HEK293 (cell line): ENCODE results near the gene PTPRO.

ENCODE experiments used
- CTCF ChIA-PET: fragments of 350-600 bp; formaldehyde crosslinking; extraction: SDS; loops from one replicate; lab custom pipeline; 2021; ENCODE audit warnings: antibody characterized with exemption; lab: Yijun Ruan, JAX
- POLR2A ChIA-PET: fragments of 300-600 bp; formaldehyde crosslinking; extraction: SDS; loops from one replicate; lab custom pipeline; 2020; ENCODE audit warnings: antibody characterized with exemption, inconsistent platforms; lab: Yijun Ruan, JAX
- H3K27ac ChIP-seq: fragments of 200-500 bp; sonication (Bioruptor generic); 2 replicates; pipeline ENCODE4 v1.5.1; 2014; ENCODE audit warnings: low read depth, low read length, control low read depth, inconsistent platforms; ENCODE audit errors: extremely low read depth
- H3K36me3 ChIP-seq, 2 experiments: fragments of 200-500 bp in 1 of 2; sonication (Bioruptor generic) in 1 of 2; 1 replicate in 1 of 2; 2 replicates in 1 of 2; pipeline ENCODE4 v1.5.1; 2014 to 2017; ENCODE audit warnings: inconsistent platforms in 2 of 2, low read length in 2 of 2; ENCODE audit not compliant: control insufficient read depth in 2 of 2, insufficient read depth in 1 of 2
- H3K4me1 ChIP-seq: fragments of 200-500 bp; sonication (Bioruptor generic); 2 replicates; pipeline ENCODE4 v1.5.1; 2014; ENCODE audit warnings: mild to moderate bottlenecking, low read length, inconsistent platforms; ENCODE audit not compliant: control insufficient read depth, insufficient read depth
- H3K4me3 ChIP-seq: 2 replicates; pipeline ENCODE4 v1.5.1; 2011; ENCODE audit warnings: low read depth, mild to moderate bottlenecking, control low read depth, low read length, moderate library complexity
- H3K9me3 ChIP-seq: fragments of 200-500 bp; sonication (Bioruptor generic); 2 replicates; pipeline ENCODE4 v1.5.1; 2014; ENCODE audit warnings: low read depth, low read length, inconsistent platforms; ENCODE audit not compliant: control insufficient read depth, insufficient read depth
- ATF2 ChIP-seq: fragments of 450-650 bp; formaldehyde crosslinking; IDR thresholded peaks from 2 replicates; pipeline ENCODE4 v1.5.1; 2016; ENCODE audit warnings: missing biosample characterization, missing genetic modification characterization, low read depth
- GLIS1 ChIP-seq: fragments of 450-650 bp; formaldehyde crosslinking; IDR thresholded peaks from 2 replicates; pipeline ENCODE4 v1.5.1; 2016; ENCODE audit warnings: missing biosample characterization, missing genetic modification characterization
- MYNN ChIP-seq: fragments of 450-650 bp; formaldehyde crosslinking; IDR thresholded peaks from 2 replicates; pipeline ENCODE4 v1.5.1; 2016; ENCODE audit warnings: missing biosample characterization, missing genetic modification characterization, borderline replicate concordance
- PRDM10 ChIP-seq: fragments of 450-650 bp; formaldehyde crosslinking; IDR thresholded peaks from 2 replicates; pipeline ENCODE4 v1.5.1; 2016; ENCODE audit warnings: missing biosample characterization, missing genetic modification characterization
- ZNF112 ChIP-seq: fragments of 450-650 bp; formaldehyde crosslinking; IDR thresholded peaks from 2 replicates; pipeline ENCODE4 v1.5.0; 2017; ENCODE audit warnings: missing biosample characterization, missing genetic modification characterization
- ZNF114 ChIP-seq: fragments of 450-650 bp; formaldehyde crosslinking; IDR thresholded peaks from 2 replicates; pipeline ENCODE4 v1.5.0; 2017; ENCODE audit warnings: missing biosample characterization, missing genetic modification characterization
- ZNF132 ChIP-seq: fragments of 450-650 bp; formaldehyde crosslinking; IDR thresholded peaks from 2 replicates; pipeline ENCODE4 v1.5.1; 2017; ENCODE audit warnings: missing biosample characterization, missing genetic modification characterization, borderline replicate concordance
- ZNF140 ChIP-seq: fragments of 450-650 bp; formaldehyde crosslinking; IDR thresholded peaks from 2 replicates; pipeline ENCODE4 v1.5.1; 2016; ENCODE audit warnings: missing biosample characterization, missing genetic modification characterization
- ZNF394 ChIP-seq: fragments of 450-650 bp; formaldehyde crosslinking; IDR thresholded peaks from 2 replicates; pipeline ENCODE4 v1.5.1; 2016; ENCODE audit warnings: missing biosample characterization, missing genetic modification characterization, mild to moderate bottlenecking, moderate library complexity, borderline replicate concordance
- ZNF510 ChIP-seq: fragments of 450-650 bp; formaldehyde crosslinking; IDR thresholded peaks from 2 replicates; pipeline ENCODE4 v1.5.1; 2018; ENCODE audit warnings: mild to moderate bottlenecking, missing genetic modification characterization, missing biosample characterization; ENCODE audit not compliant: insufficient replicate concordance
- ZNF561 ChIP-seq: fragments of 450-650 bp; IDR thresholded peaks from 2 replicates; pipeline ENCODE4 v1.5.1; 2018; ENCODE audit warnings: missing biosample characterization, missing genetic modification characterization, borderline replicate concordance
- ZNF610 ChIP-seq: fragments of 450-650 bp; formaldehyde crosslinking; IDR thresholded peaks from 2 replicates; pipeline ENCODE4 v1.5.1; 2016; ENCODE audit warnings: missing biosample characterization, missing genetic modification characterization, borderline replicate concordance
- ZNF624 ChIP-seq: fragments of 450-650 bp; formaldehyde crosslinking; IDR thresholded peaks from 2 replicates; pipeline ENCODE4 v1.5.1; 2017; ENCODE audit warnings: missing biosample characterization, missing genetic modification characterization
- ZNF677 ChIP-seq: fragments of 450-650 bp; IDR thresholded peaks from 2 replicates; pipeline ENCODE4 v1.5.0; 2018; ENCODE audit warnings: missing biosample characterization, mild to moderate bottlenecking, missing genetic modification characterization, moderate library complexity
- ZNF704 ChIP-seq: fragments of 450-650 bp; formaldehyde crosslinking; IDR thresholded peaks from 2 replicates; pipeline ENCODE4 v1.5.1; 2016; ENCODE audit warnings: missing biosample characterization, missing genetic modification characterization

Gene PTPRO

GRCh38 chr12:15556411-15557102, 234.2 kb downstream of the PTPRO start:
- Histone ChIP-seq H3K9me3 (no peaks in the 10 kb centered on the region), H3K27ac (no peak overlapping the region), H3K36me3 (no peaks in the 10 kb centered on the region), H3K4me3 (no peak overlapping the region), H3K4me1 (no peaks in the 10 kb centered on the region)
- POLR2A ChIA-PET = interaction anchor here (0.9 kb wide), 1 partner anchor 28 kb away, joined by 4 read pairs; no protein-coding TSS in a partner anchor
- TF ChIP-seq GLIS1 (tag by site-specific recombination) (no peak), ZNF704 (tag by site-specific recombination) (no peak), ZNF677 (tag by site-specific recombination) (no peak), ZNF132 (tag by site-specific recombination) (no peak), ATF2 (tag by site-specific recombination) (no peak), ZNF510 (tag by site-specific recombination) (no peak), ZNF610 (no peak), ZNF114 (tag by site-specific recombination) (no peak), ZNF394 (tag by site-specific recombination) (no peak), MYNN (tag by site-specific recombination) (no peak), ZNF140 (tag by site-specific recombination) (no peak)
- CTCF ChIA-PET = interaction anchor here (0.6 to 1.0 kb wide), 3 partner anchors 28 to 1476 kb away, joined by 3 to 4 read pairs (median 3); no protein-coding TSS in a partner anchor

DNA sequence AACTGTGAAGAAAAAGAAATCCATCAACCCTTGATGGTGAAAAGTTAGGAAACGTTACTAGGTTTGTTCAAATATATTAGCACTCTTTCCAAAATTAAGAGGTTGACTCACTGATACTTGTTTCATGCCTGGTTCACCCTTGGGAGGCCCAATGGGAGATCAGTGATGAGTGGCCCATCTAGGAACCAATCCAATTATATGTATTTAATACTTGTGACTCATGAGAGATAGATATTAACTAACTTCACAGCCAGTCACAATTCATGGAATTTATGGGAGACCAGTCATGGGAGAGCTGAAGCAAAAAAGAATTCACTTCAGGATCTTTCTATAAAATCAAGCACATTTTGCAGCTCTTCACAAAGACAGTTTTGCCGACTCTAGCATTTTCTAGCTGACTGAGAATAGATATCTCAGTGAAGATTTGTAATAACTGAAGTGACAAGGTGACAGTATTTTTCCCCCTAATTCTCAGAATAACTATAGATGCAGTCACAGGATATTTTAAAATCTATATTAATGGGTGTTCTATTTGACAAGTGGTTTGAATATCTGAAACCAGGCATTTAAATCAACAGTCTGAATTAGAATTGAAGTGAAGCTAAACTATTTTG, 236.7 kb downstream of the PTPRO start:
- Histone ChIP-seq H3K4me1 (no peaks in the 10 kb centered on the region), H3K27ac (no peak overlapping the region), H3K4me3 (no peak overlapping the region), H3K36me3 (no peaks in the 10 kb centered on the region), H3K9me3 (no peaks in the 10 kb centered on the region)
- ChIA-PET POLR2A (no interaction called here), CTCF (interaction anchor here (1.1 to 2.6 kb wide), 4 partner anchors 26 to 283 kb away, joined by 4 to 7 read pairs (median 5); no protein-coding TSS in a partner anchor)
- TF ChIP-seq ZNF112 (tag by site-specific recombination) (no peak), ZNF624 (no peak), ZNF677 (tag by site-specific recombination) (no peak), PRDM10 (no peak), ZNF561 (tag by site-specific recombination) (no peak)
